C4-2B (cell line): ENCODE measurements around the gene TAS2R43.

Experiments
- ZFX ChIP-seq: fragments of 450-650 bp; IDR thresholded peaks from 2 replicates; pipeline ENCODE4 v1.6.1; 2017
- TF ChIP-seq, protein P1 (sequence below): fragments of 450-650 bp; conservative IDR thresholded peaks from 2 replicates; pipeline ENCODE4 v1.5.1; 2017; ENCODE audit warnings: mild to moderate bottlenecking

DNA sequence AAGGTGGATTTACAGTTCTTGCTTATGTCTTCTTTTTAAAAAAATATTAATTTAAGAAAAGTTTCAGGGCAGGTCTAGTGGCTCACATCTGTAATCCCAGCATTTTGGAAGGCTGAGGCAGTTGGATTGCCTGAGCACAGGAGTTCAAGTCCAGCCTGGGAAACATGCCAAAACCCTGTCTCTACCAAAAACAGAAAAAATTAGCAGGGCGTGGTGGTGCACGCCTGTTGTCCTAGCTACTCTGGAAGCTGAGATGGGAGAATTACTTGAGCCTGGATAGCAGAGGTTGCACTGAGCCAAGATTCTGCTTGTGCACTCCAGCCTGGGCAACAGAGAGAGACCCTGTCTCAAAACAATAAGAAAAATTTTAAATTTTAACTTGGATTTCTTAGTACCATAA is 24.6 kb downstream of the TAS2R43 start:
- TF ChIP-seq, protein P1, sequence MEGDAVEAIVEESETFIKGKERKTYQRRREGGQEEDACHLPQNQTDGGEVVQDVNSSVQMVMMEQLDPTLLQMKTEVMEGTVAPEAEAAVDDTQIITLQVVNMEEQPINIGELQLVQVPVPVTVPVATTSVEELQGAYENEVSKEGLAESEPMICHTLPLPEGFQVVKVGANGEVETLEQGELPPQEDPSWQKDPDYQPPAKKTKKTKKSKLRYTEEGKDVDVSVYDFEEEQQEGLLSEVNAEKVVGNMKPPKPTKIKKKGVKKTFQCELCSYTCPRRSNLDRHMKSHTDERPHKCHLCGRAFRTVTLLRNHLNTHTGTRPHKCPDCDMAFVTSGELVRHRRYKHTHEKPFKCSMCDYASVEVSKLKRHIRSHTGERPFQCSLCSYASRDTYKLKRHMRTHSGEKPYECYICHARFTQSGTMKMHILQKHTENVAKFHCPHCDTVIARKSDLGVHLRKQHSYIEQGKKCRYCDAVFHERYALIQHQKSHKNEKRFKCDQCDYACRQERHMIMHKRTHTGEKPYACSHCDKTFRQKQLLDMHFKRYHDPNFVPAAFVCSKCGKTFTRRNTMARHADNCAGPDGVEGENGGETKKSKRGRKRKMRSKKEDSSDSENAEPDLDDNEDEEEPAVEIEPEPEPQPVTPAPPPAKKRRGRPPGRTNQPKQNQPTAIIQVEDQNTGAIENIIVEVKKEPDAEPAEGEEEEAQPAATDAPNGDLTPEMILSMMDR = no peak
- TF ChIP-seq ZFX = no peak
